Activated CD8-positive, alpha-beta memory T cell treated with anti-CD3 and anti-CD28 coated beads, Interleukin-2, amount 10 ng/mL, durations not matched to agents 7 days and 5 days (primary cell): ENCODE data around the gene KCNN3. TPM values are rescaled to one million over a fixed set of nuclear protein-coding genes. Genes with fewer than 3 reads are reported as not detected.

ENCODE experiments used
- ATAC-seq: fragments of 150-1000 bp; cut with Tn5 transposase; one replicate; pipeline ENCODE4 v1.10.0; 2021; ENCODE audit warnings: moderate library complexity
- CTCF ChIA-PET: fragments of 350-600 bp; sonication (Branson Sonifier 250); formaldehyde crosslinking; loops from one replicate; lab custom pipeline; 2021; ENCODE audit warnings: antibody characterized with exemption; lab: Charles Lee
- DNase-seq: peaks from one replicate; pipeline ENCODE4 v3.0.0-alpha.2; 2020
- H3K27ac Mint-ChIP-seq: one replicate; pipeline ENCODE4 v1.8.0; 2021; ENCODE audit warnings: mild to moderate bottlenecking, mixed read lengths
- H3K27me3 Mint-ChIP-seq: one replicate; pipeline ENCODE4 v1.8.0; 2021; ENCODE audit warnings: mixed read lengths
- H3K36me3 Mint-ChIP-seq: one replicate; pipeline ENCODE4 v1.8.0; 2021; ENCODE audit warnings: mild to moderate bottlenecking, mixed read lengths
- H3K4me1 Mint-ChIP-seq: one replicate; pipeline ENCODE4 v1.8.0; 2021; ENCODE audit warnings: mixed read lengths
- H3K4me3 Mint-ChIP-seq: one replicate; pipeline ENCODE4 v1.8.0; 2021; ENCODE audit warnings: mild to moderate bottlenecking, moderate library complexity, mixed read lengths
- H3K9me3 Mint-ChIP-seq: one replicate; pipeline ENCODE4 v1.8.0; 2022; ENCODE audit warnings: low read depth, mixed read lengths
- total RNA-seq, 2 experiments: library from RNA; stranded (reverse); gene quantifications; one replicate each; pipeline ENCODE4 v1.2.3, GENCODE V29; 2021

KCNN3 gene
- total RNA-seq, 2 experiments from 2014 or later = 0.02 TPM; not detected in 1

- no peak overlapping the region for H3K27ac Mint-ChIP-seq
- peaks cover 47% of the 10 kb centered on the region for H3K4me1 Mint-ChIP-seq
- H3K9me3 Mint-ChIP-seq = no peaks in the 10 kb centered on the region
- H3K4me3 Mint-ChIP-seq = no peak overlapping the region
- H3K36me3 Mint-ChIP-seq = peaks cover 1% of the 10 kb centered on the region
- no peak for DNase-seq
- H3K27me3 Mint-ChIP-seq = peaks cover 39% of the 10 kb centered on the region
- CTCF ChIA-PET = interaction anchor here (0.8 to 1.7 kb wide), 2 partner anchors 8 to 86 kb away, joined by 3 to 5 read pairs; no protein-coding TSS in a partner anchor
- ATAC-seq = no peak
These were observed 114.0 kb downstream of the KCNN3 start for GRCh38 chr1:154755858-154756730.

GRCh38 chr1:154753426-154753825, 116.7 kb downstream of the KCNN3 start:
- no peak overlapping the region for H3K4me3 Mint-ChIP-seq
- H3K27me3 Mint-ChIP-seq = peaks cover 59% of the 10 kb centered on the region
- ATAC-seq (no peak), DNase-seq (no peak)
- no peak overlapping the region for H3K27ac Mint-ChIP-seq
- H3K4me1 Mint-ChIP-seq = peaks cover 37% of the 10 kb centered on the region
- CTCF ChIA-PET = interaction anchor here (1.2 to 1.8 kb wide), 2 partner anchors 9 to 84 kb away, joined by 3 to 4 read pairs; no protein-coding TSS in a partner anchor
- H3K36me3 Mint-ChIP-seq = peaks cover 1% of the 10 kb centered on the region
- no peaks in the 10 kb centered on the region for H3K9me3 Mint-ChIP-seq

- Mint-ChIP-seq H3K36me3 (peaks cover 1% of the 10 kb centered on the region), H3K27ac (no peak overlapping the region), H3K27me3 (peaks cover 68% of the 10 kb centered on the region), H3K4me1 (peaks cover 41% of the 10 kb centered on the region), H3K9me3 (no peaks in the 10 kb centered on the region), H3K4me3 (no peak overlapping the region)
- ATAC-seq = no peak
- no peak for DNase-seq
- CTCF ChIA-PET = interaction anchor here (0.5 to 1.8 kb wide), 2 partner anchors 10 to 83 kb away, joined by 3 to 4 read pairs; no protein-coding TSS in a partner anchor
These were observed 117.6 kb downstream of the KCNN3 start for GRCh38 chr1:154752273-154753030.

DNA sequence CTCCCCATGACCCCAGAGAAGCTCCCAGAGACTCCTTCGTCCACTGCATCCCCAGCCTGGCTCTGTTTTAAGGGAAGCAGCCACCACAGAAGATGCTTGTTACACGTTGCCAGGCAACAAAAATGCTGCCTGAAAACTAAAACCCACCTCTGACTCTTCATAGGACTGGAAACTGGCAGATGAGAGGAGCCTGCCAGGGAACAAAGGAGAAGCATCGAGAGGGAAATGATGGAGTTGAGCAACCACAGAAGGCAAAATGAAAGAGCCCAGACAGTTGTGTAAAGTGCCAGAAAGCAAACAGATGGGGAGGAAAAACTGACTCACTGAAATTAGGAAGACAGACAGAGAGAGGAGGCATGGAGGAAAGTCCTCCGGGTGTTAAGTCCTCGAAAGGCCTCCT, 118.4 kb downstream of the KCNN3 start:
- H3K27ac Mint-ChIP-seq = no peak overlapping the region

GRCh38 chr1:154750681-154751665, 119.1 kb downstream of the KCNN3 start:
- no peaks in the 10 kb centered on the region for H3K9me3 Mint-ChIP-seq
- CTCF ChIA-PET = interaction anchor here (1.2 to 4.3 kb wide), 4 partner anchors 9 to 191 kb away, joined by 4 to 29 read pairs (median 6); no protein-coding TSS in a partner anchor
- H3K4me1 Mint-ChIP-seq = peaks cover 45% of the 10 kb centered on the region
- no peak overlapping the region for H3K27ac Mint-ChIP-seq
- ATAC-seq = no peak
- no peak for DNase-seq
- peaks cover 1% of the 10 kb centered on the region for H3K36me3 Mint-ChIP-seq
- no peak overlapping the region for H3K4me3 Mint-ChIP-seq
- peaks cover 79% of the 10 kb centered on the region for H3K27me3 Mint-ChIP-seq

More for the DNA sequence above, 118.4 kb downstream of the KCNN3 start:
- ATAC-seq (no peak), DNase-seq (no peak)
- no peak overlapping the region for H3K4me3 Mint-ChIP-seq
- peaks cover 45% of the 10 kb centered on the region for H3K4me1 Mint-ChIP-seq
- H3K9me3 Mint-ChIP-seq = no peaks in the 10 kb centered on the region
- H3K36me3 Mint-ChIP-seq = peaks cover 1% of the 10 kb centered on the region
- CTCF ChIA-PET = no interaction called here
- H3K27me3 Mint-ChIP-seq = peaks cover 76% of the 10 kb centered on the region

GRCh38 chr1:154749078-154749760, 120.9 kb downstream of the KCNN3 start:
- Mint-ChIP-seq H3K27me3 (peaks cover 78% of the 10 kb centered on the region), H3K36me3 (peaks cover 1% of the 10 kb centered on the region), H3K4me1 (peaks cover 53% of the 10 kb centered on the region), H3K27ac (no peak overlapping the region), H3K9me3 (no peaks in the 10 kb centered on the region), H3K4me3 (no peak overlapping the region)
- ATAC-seq (no peak), DNase-seq (peak; percentile 61)
- CTCF ChIA-PET = interaction anchor here (1.1 to 4.3 kb wide), 7 partner anchors 10 to 346 kb away, joined by 3 to 29 read pairs (median 6); no protein-coding TSS in a partner anchor

DNA sequence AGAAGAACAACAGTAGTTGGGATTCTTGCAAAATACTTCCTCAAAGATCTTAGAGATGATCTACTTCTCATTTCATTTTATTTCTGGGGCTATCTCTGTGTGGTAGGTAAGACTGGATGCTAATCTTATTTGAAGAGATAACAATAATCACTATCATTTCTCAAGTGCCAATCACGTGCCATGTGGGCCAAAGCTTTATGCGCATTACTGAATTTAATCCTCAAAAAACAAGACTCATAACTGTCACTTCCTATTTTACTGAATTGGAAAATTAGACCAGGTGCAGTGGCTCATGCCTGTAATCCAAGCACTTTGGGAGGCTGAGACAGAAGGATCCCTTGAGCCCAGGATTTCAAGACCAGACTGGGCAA, 121.7 kb downstream of the KCNN3 start:
- peak overlapping the region; percentile 46 for H3K4me3 Mint-ChIP-seq
- ATAC-seq = no peak
- CTCF ChIA-PET = interaction anchor here (1.0 to 4.3 kb wide), 11 partner anchors 8 to 345 kb away, joined by 3 to 29 read pairs (median 5); no protein-coding TSS in a partner anchor

DNA sequence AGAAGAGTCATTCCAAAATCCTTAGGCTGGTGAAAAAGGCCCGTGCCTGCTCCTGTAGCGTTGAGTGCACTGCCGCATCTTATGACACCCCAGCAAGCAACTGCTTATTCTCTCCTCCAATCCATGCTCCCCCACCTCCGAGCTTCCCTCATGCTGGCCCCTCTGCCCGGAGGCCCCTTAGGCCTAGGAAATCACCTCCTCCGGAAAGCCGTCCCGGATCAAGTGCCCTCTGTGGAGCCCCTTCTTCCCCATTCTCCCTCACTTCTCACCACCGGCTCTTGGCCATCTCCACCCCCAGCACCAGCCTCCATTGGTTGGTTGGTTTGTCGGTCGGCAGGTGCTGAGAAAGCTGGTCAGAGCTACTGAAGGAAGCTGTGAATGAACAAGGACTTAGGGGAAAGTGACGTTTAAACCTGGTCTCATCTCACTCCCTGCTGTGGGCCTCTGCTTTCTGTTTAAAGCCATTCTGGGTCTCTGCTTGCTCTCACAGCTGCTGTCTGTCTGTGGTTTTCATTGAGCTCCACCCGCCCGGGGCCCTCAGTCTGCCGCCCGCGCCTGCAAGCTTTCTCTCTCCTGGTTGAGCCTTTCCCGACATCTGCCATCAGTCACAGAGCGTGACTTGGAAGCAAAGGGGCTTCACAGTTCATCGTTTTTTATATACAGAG, 122.2 kb downstream of the KCNN3 start:
- Mint-ChIP-seq H3K27me3 (peaks cover 81% of the 10 kb centered on the region), H3K4me3 (peak overlapping the region; percentile 46), H3K4me1 (peaks cover 54% of the 10 kb centered on the region)

More for the DNA sequence above, 121.7 kb downstream of the KCNN3 start:
- Mint-ChIP-seq H3K27me3 (peaks cover 82% of the 10 kb centered on the region), H3K9me3 (no peaks in the 10 kb centered on the region), H3K27ac (peak overlapping the region; percentile 76), H3K4me1 (peaks cover 54% of the 10 kb centered on the region), H3K36me3 (peaks cover 1% of the 10 kb centered on the region)
- DNase-seq = no peak

GRCh38 chr1:154747380-154747739, 122.7 kb downstream of the KCNN3 start:
- peaks cover 83% of the 10 kb centered on the region for H3K27me3 Mint-ChIP-seq
- H3K4me3 Mint-ChIP-seq = no peak overlapping the region
- ATAC-seq = no peak
- no peak for DNase-seq
- H3K36me3 Mint-ChIP-seq = peaks cover 1% of the 10 kb centered on the region
- peaks cover 54% of the 10 kb centered on the region for H3K4me1 Mint-ChIP-seq
- CTCF ChIA-PET = interaction anchor here (0.8 to 4.3 kb wide), 9 partner anchors 9 to 268 kb away, joined by 3 to 29 read pairs (median 9); no protein-coding TSS in a partner anchor
- H3K27ac Mint-ChIP-seq = no peak overlapping the region
- no peaks in the 10 kb centered on the region for H3K9me3 Mint-ChIP-seq

More for the DNA sequence above, 122.2 kb downstream of the KCNN3 start:
- ATAC-seq (peak; percentile 81), DNase-seq (peak; percentile 82)
- H3K27ac Mint-ChIP-seq = peak overlapping the region; percentile 76
- CTCF ChIA-PET = interaction anchor here (0.8 to 4.3 kb wide), 12 partner anchors 9 to 344 kb away, joined by 3 to 29 read pairs (median 5); no protein-coding TSS in a partner anchor
- H3K9me3 Mint-ChIP-seq = no peaks in the 10 kb centered on the region
- peaks cover 1% of the 10 kb centered on the region for H3K36me3 Mint-ChIP-seq

DNA sequence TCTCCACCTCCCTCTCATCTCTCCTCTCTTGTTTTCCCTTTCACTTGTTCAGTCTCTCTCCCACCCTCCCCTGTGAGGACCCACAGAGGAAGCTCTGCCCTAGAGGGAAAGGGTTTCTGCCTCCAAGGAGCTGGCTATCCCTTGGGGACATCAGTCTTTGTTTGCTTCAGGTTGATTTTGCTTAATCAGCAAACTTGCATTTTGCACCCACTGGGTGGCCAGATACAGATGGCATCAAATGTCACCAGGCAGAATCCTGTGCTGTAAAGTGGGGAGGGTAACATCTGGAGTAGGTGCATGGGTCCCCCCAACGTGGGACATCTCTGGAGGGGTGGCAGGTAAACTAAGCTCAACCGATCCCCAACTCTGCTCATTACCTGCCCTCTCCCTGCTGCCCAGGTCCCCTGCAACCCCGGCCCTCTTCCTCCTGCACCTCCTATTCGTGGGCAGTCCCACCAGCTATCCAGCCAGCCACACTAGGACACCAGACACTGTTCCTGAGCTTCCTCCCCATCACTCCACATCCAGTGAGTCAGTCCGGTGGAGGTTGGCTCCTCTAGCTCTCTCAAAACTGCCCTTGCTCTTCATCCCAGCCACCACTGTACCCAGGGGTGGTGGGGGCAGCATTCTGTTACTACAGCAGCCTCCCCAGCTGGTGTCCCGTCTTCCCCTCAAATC, 123.3 kb downstream of the KCNN3 start:
- Mint-ChIP-seq H3K27me3 (peaks cover 84% of the 10 kb centered on the region), H3K4me3 (no peak overlapping the region), H3K36me3 (peaks cover 3% of the 10 kb centered on the region), H3K4me1 (peaks cover 54% of the 10 kb centered on the region), H3K27ac (no peak overlapping the region), H3K9me3 (no peaks in the 10 kb centered on the region)
- CTCF ChIA-PET = interaction anchor here (1.5 to 4.3 kb wide), 6 partner anchors 10 to 187 kb away, joined by 5 to 29 read pairs (median 10); no protein-coding TSS in a partner anchor
- DNase-seq = no peak
- ATAC-seq = no peak
